Activated naive CD8-positive, alpha-beta T cell treated with anti-CD3 and anti-CD28 coated beads, Interleukin-2, amount 50 U/mL, for 24 hours (primary cell): ENCODE results near the gene NRG2.
A peak's percentile ranks its signal among the peaks of the same experiment; 100 is the strongest.

ENCODE experiments used
- ATAC-seq: fragments of 150-1000 bp; cut with Tn5 transposase; one replicate; pipeline ENCODE4 v1.10.0; 2021
- DNase-seq: peaks from one replicate; pipeline ENCODE4 v3.0.0; 2021
- H3K27ac Mint-ChIP-seq: one replicate; pipeline ENCODE4 v1.8.0; 2021; ENCODE audit warnings: mild to moderate bottlenecking, mixed read lengths
- H3K27me3 Mint-ChIP-seq: one replicate; pipeline ENCODE4 v1.8.0; 2021; ENCODE audit warnings: mixed read lengths
- H3K36me3 Mint-ChIP-seq: one replicate; pipeline ENCODE4 v1.8.0; 2021; ENCODE audit warnings: low read depth, mixed read lengths
- H3K4me1 Mint-ChIP-seq: one replicate; pipeline ENCODE4 v1.8.0; 2021; ENCODE audit warnings: mixed read lengths
- H3K4me3 Mint-ChIP-seq: one replicate; pipeline ENCODE4 v1.8.0; 2021; ENCODE audit warnings: mild to moderate bottlenecking, moderate library complexity, mixed read lengths
- H3K9me3 Mint-ChIP-seq: one replicate; pipeline ENCODE4 v1.8.0; 2021; ENCODE audit warnings: mixed read lengths

NRG2 gene

GRCh38 chr5:139942243-139942642 is 100.9 kb downstream of the NRG2 start:
- Mint-ChIP-seq H3K9me3 (peaks cover 14% of the 10 kb centered on the region), H3K36me3 (no peaks in the 10 kb centered on the region), H3K4me3 (no peak overlapping the region), H3K4me1 (no peaks in the 10 kb centered on the region), H3K27ac (no peak overlapping the region), H3K27me3 (peaks cover 50% of the 10 kb centered on the region)
- no peak for ATAC-seq
- DNase-seq: no peak

GRCh38 chr5:139930406-139930805 is 112.7 kb downstream of the NRG2 start:
- no peak overlapping the region for H3K4me3 Mint-ChIP-seq
- H3K27ac Mint-ChIP-seq: no peak overlapping the region
- no peaks in the 10 kb centered on the region for H3K36me3 Mint-ChIP-seq
- peaks cover 38% of the 10 kb centered on the region for H3K27me3 Mint-ChIP-seq
- no peak for ATAC-seq
- no peaks in the 10 kb centered on the region for H3K9me3 Mint-ChIP-seq
- no peaks in the 10 kb centered on the region for H3K4me1 Mint-ChIP-seq
- no peak for DNase-seq

- H3K27me3 Mint-ChIP-seq: peaks cover 16% of the 10 kb centered on the region
Measured at GRCh38 chr5:139926797-139927503, 116.1 kb downstream of the NRG2 start.

GRCh38 chr5:139925650-139926640 is 117.2 kb downstream of the NRG2 start:
- ATAC-seq (peak; percentile 57), DNase-seq (no peak)
- no peak overlapping the region for H3K4me3 Mint-ChIP-seq
- peaks cover 12% of the 10 kb centered on the region for H3K27me3 Mint-ChIP-seq
- H3K9me3 Mint-ChIP-seq: no peaks in the 10 kb centered on the region
- H3K4me1 Mint-ChIP-seq: no peaks in the 10 kb centered on the region
- no peak overlapping the region for H3K27ac Mint-ChIP-seq
- no peaks in the 10 kb centered on the region for H3K36me3 Mint-ChIP-seq

More at GRCh38 chr5:139926797-139927503, 116.1 kb downstream of the NRG2 start:
- ATAC-seq (no peak), DNase-seq (no peak)
- Mint-ChIP-seq H3K27ac (no peak overlapping the region), H3K9me3 (no peaks in the 10 kb centered on the region), H3K36me3 (no peaks in the 10 kb centered on the region), H3K4me1 (no peaks in the 10 kb centered on the region), H3K4me3 (no peak overlapping the region)

GRCh38 chr5:139925216-139925562 is 117.9 kb downstream of the NRG2 start:
- ATAC-seq: no peak

GRCh38 chr5:139924294-139925215 is 118.5 kb downstream of the NRG2 start:
- no peak overlapping the region for H3K4me3 Mint-ChIP-seq
- no peak for ATAC-seq
- no peaks in the 10 kb centered on the region for H3K4me1 Mint-ChIP-seq
- DNase-seq: no peak
- H3K9me3 Mint-ChIP-seq: no peaks in the 10 kb centered on the region
- no peaks in the 10 kb centered on the region for H3K36me3 Mint-ChIP-seq
- H3K27me3 Mint-ChIP-seq: peaks cover 9% of the 10 kb centered on the region
- no peak overlapping the region for H3K27ac Mint-ChIP-seq

More at GRCh38 chr5:139925216-139925562, 117.9 kb downstream of the NRG2 start:
- Mint-ChIP-seq H3K36me3 (no peaks in the 10 kb centered on the region), H3K9me3 (no peaks in the 10 kb centered on the region), H3K4me1 (no peaks in the 10 kb centered on the region), H3K27ac (no peak overlapping the region), H3K4me3 (no peak overlapping the region), H3K27me3 (peaks cover 11% of the 10 kb centered on the region)
- DNase-seq: no peak

- Mint-ChIP-seq H3K36me3 (no peaks in the 10 kb centered on the region), H3K27me3 (peaks cover 15% of the 10 kb centered on the region), H3K4me3 (no peak overlapping the region), H3K9me3 (no peaks in the 10 kb centered on the region), H3K4me1 (no peaks in the 10 kb centered on the region), H3K27ac (no peak overlapping the region)
- ATAC-seq (no peak), DNase-seq (no peak)
Measured at GRCh38 chr5:139919308-139919707, 123.8 kb downstream of the NRG2 start.

GRCh38 chr5:139915834-139916233 is 127.3 kb downstream of the NRG2 start:
- H3K27me3 Mint-ChIP-seq: peaks cover 21% of the 10 kb centered on the region
- H3K9me3 Mint-ChIP-seq: no peaks in the 10 kb centered on the region
- no peak overlapping the region for H3K27ac Mint-ChIP-seq
- ATAC-seq (no peak), DNase-seq (no peak)
- H3K4me1 Mint-ChIP-seq: no peaks in the 10 kb centered on the region
- H3K36me3 Mint-ChIP-seq: no peaks in the 10 kb centered on the region
- H3K4me3 Mint-ChIP-seq: no peak overlapping the region

- no peak for ATAC-seq
- Mint-ChIP-seq H3K27ac (no peak overlapping the region), H3K4me1 (no peaks in the 10 kb centered on the region), H3K36me3 (no peaks in the 10 kb centered on the region), H3K4me3 (no peak overlapping the region), H3K27me3 (peaks cover 21% of the 10 kb centered on the region), H3K9me3 (no peaks in the 10 kb centered on the region)
- no peak for DNase-seq
Measured at GRCh38 chr5:139915266-139915665, 127.8 kb downstream of the NRG2 start.

GRCh38 chr5:139914218-139914807 is 128.8 kb downstream of the NRG2 start:
- no peaks in the 10 kb centered on the region for H3K4me1 Mint-ChIP-seq
- H3K27ac Mint-ChIP-seq: no peak overlapping the region
- no peak for DNase-seq
- peaks cover 21% of the 10 kb centered on the region for H3K27me3 Mint-ChIP-seq
- H3K4me3 Mint-ChIP-seq: no peak overlapping the region
- no peaks in the 10 kb centered on the region for H3K36me3 Mint-ChIP-seq
- ATAC-seq: no peak
- H3K9me3 Mint-ChIP-seq: no peaks in the 10 kb centered on the region

- H3K4me1 Mint-ChIP-seq: no peaks in the 10 kb centered on the region
- no peak overlapping the region for H3K27ac Mint-ChIP-seq
- H3K4me3 Mint-ChIP-seq: no peak overlapping the region
Measured at GRCh38 chr5:139912804-139913203, 130.3 kb downstream of the NRG2 start.

GRCh38 chr5:139912158-139912557 is 130.9 kb downstream of the NRG2 start:
- Mint-ChIP-seq H3K4me1 (no peaks in the 10 kb centered on the region), H3K27me3 (peaks cover 21% of the 10 kb centered on the region), H3K27ac (no peak overlapping the region), H3K4me3 (no peak overlapping the region), H3K9me3 (no peaks in the 10 kb centered on the region), H3K36me3 (no peaks in the 10 kb centered on the region)
- no peak for ATAC-seq
- DNase-seq: no peak

More at GRCh38 chr5:139912804-139913203, 130.3 kb downstream of the NRG2 start:
- peaks cover 21% of the 10 kb centered on the region for H3K27me3 Mint-ChIP-seq
- H3K36me3 Mint-ChIP-seq: no peaks in the 10 kb centered on the region
- H3K9me3 Mint-ChIP-seq: no peaks in the 10 kb centered on the region
- DNase-seq (no peak), ATAC-seq (no peak)

GRCh38 chr5:139911425-139912120 is 131.5 kb downstream of the NRG2 start:
- DNase-seq: no peak
- H3K4me3 Mint-ChIP-seq: no peak overlapping the region
- peaks cover 18% of the 10 kb centered on the region for H3K27me3 Mint-ChIP-seq
- H3K9me3 Mint-ChIP-seq: no peaks in the 10 kb centered on the region
- H3K27ac Mint-ChIP-seq: no peak overlapping the region
- H3K36me3 Mint-ChIP-seq: no peaks in the 10 kb centered on the region
- no peak for ATAC-seq
- no peaks in the 10 kb centered on the region for H3K4me1 Mint-ChIP-seq
